RWPE1 (cell line): ENCODE data around the gene RTCA.

Experiments
- CTCF ChIA-PET: fragments of 350-600 bp; sonication (Branson Sonifier 250); formaldehyde crosslinking; extraction: SDS; loops from one replicate; lab custom pipeline; 2021; lab: Yijun Ruan, JAX
- POLR2A ChIA-PET: fragments of 400-600 bp; formaldehyde crosslinking; extraction: SDS; loops from one replicate; lab custom pipeline; 2020; ENCODE audit warnings: antibody characterized with exemption; ENCODE audit not compliant: low non-redundant PET; lab: Yijun Ruan, JAX
- DNase-seq: peaks from one replicate; pipeline ENCODE4 v3.0.0; 2012; ENCODE audit warnings: low spot score
- H3K27ac ChIP-seq: fragments of 450-650 bp; 2 replicates; pipeline ENCODE4 v1.5.1; 2017
- TF ChIP-seq, protein P1 (sequence below): fragments of 450-650 bp; conservative IDR thresholded peaks from 2 replicates; pipeline ENCODE4 v1.5.1; 2017; ENCODE audit warnings: low read depth, mild to moderate bottlenecking

RTCA gene

DNA sequence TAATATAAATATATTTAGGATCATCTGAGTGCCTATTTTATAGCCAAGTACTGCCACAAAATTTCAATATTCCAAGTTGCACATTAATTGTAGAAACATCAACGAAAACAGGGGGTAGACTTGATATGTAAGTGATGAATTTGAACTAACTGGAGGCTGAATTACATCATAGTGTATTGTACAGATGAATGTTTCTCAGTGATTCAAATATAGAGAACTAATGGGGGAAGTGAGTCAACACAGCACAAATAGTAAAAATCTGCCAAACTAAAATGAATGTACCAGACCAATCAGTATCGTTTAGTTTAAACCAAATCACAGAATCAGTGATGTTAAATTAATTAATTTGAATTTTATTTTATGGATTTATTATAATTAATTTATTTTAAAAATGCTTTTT lies 42.8 kb downstream of the RTCA start:
- DNase-seq, result peak; percentile 36
- POLR2A ChIA-PET, result no interaction called here
- CTCF ChIA-PET, result no interaction called here
- TF ChIP-seq, protein P1, sequence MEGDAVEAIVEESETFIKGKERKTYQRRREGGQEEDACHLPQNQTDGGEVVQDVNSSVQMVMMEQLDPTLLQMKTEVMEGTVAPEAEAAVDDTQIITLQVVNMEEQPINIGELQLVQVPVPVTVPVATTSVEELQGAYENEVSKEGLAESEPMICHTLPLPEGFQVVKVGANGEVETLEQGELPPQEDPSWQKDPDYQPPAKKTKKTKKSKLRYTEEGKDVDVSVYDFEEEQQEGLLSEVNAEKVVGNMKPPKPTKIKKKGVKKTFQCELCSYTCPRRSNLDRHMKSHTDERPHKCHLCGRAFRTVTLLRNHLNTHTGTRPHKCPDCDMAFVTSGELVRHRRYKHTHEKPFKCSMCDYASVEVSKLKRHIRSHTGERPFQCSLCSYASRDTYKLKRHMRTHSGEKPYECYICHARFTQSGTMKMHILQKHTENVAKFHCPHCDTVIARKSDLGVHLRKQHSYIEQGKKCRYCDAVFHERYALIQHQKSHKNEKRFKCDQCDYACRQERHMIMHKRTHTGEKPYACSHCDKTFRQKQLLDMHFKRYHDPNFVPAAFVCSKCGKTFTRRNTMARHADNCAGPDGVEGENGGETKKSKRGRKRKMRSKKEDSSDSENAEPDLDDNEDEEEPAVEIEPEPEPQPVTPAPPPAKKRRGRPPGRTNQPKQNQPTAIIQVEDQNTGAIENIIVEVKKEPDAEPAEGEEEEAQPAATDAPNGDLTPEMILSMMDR, result no peak
- no peak overlapping the region for H3K27ac ChIP-seq

GRCh38 chr1:100309863-100310262 lies 43.8 kb downstream of the RTCA start:
- DNase-seq, result no peak

GRCh38 chr1:100313382-100313781 lies 47.4 kb downstream of the RTCA start:
- ChIA-PET CTCF (no interaction called here), POLR2A (no interaction called here)
- no peak for DNase-seq
- H3K27ac ChIP-seq, result no peak overlapping the region
- TF ChIP-seq, protein P1, result no peak

More at GRCh38 chr1:100309863-100310262, 43.8 kb downstream of the RTCA start:
- H3K27ac ChIP-seq, result no peak overlapping the region
- ChIA-PET POLR2A (no interaction called here), CTCF (interaction anchor here (0.5 kb wide), 1 partner anchor 149 kb away, joined by 3 read pairs; no protein-coding TSS in a partner anchor)
- TF ChIP-seq, protein P1, result no peak

- ChIA-PET POLR2A (no interaction called here), CTCF (no interaction called here)
- no peak for DNase-seq
- TF ChIP-seq, protein P1, result no peak
- no peak overlapping the region for H3K27ac ChIP-seq
Observed at GRCh38 chr1:100316622-100317021, 50.6 kb downstream of the RTCA start.

DNA sequence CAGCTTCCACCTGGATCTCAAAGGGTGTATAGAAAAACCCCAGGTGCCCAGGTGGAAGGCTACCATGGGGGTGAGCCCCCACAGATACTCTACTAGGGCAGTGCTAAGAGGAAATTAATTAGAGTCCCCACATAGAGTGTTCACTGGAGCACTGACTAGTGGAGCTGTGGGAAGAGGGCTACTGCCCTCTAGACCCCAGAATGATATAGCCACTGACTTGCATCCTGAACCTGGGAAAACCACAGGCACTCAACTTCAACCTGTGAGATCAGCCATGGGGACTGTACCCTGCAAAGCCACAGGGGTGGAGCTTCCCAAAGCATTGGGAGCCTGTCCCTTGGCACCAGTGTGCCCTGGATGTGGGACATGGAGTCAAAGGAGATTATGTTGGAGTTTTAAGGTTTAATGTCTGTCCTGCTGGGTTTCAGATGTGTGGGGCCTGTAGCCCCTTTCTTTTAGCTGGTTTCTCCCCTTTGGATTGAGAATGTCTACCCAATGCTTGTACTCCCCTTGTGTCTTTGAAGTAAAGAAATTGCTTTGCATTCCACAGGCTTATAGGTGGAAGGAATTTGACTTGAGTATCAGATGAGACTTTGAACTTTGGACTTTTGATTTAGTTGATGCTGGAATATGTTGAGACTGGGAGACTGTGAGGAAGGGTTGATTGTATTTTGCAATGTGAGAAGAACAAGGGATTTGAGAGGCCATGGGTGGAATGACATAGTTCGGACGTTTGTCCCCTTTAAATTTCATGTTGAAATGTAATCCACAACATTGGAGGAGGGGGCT lies 54.5 kb downstream of the RTCA start:
- H3K27ac ChIP-seq, result no peak overlapping the region
- TF ChIP-seq, protein P1, result no peak
- POLR2A ChIA-PET, result no interaction called here
- CTCF ChIA-PET, result no interaction called here
- no peak for DNase-seq

- CTCF ChIA-PET, result no interaction called here
- POLR2A ChIA-PET, result no interaction called here
- TF ChIP-seq, protein P1, result no peak
- no peak overlapping the region for H3K27ac ChIP-seq
- no peak for DNase-seq
Observed at GRCh38 chr1:100321100-100321493, 55.1 kb downstream of the RTCA start.
